Stimulated activated CD4-positive, alpha-beta T cell treated with anti-CD3 and anti-CD28 coated beads, Interleukin-12 subunit alpha, Interleukin-12 subunit beta, amount 100 ng/mL, for 48 hours (primary cell): ENCODE results near the gene PRKAG2.
A peak's percentile ranks its signal among the peaks of the same experiment; 100 is the strongest.

Experiments
- DNase-seq, 3 donors: peaks; one replicate each; pipeline ENCODE4 v3.0.0-alpha.2; 2020; ENCODE audit warnings: low read depth in 2 of 3, low spot score in 1 of 3

PRKAG2 gene

GRCh38 chr7:151775547-151776443 is 101.1 kb downstream of the PRKAG2 start:
- DNase-seq: no peak

DNA sequence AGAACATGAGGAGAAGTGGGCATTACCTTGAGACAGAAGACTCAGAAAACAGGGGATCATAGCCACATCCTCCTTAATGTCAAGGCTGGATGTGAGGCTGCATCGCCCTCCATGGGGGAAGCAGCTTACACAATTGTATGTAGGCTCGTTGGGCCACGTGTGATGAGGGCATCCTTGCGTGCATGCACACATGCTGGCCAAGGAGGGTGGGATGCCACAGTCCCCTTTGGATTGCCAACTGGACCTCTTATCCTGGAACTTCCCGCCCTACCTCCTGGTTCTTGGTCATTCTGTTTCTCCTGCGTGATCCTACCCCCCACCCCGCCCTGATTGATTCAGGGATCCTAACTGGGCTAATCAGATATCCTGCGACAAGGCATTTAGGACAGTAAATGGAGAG is 102.0 kb downstream of the PRKAG2 start:
- no peak for DNase-seq

- DNase-seq: no peak
Observed at GRCh38 chr7:151773797-151774196, 103.1 kb downstream of the PRKAG2 start.

GRCh38 chr7:151770232-151770631 is 106.7 kb downstream of the PRKAG2 start:
- DNase-seq: no peak

DNA sequence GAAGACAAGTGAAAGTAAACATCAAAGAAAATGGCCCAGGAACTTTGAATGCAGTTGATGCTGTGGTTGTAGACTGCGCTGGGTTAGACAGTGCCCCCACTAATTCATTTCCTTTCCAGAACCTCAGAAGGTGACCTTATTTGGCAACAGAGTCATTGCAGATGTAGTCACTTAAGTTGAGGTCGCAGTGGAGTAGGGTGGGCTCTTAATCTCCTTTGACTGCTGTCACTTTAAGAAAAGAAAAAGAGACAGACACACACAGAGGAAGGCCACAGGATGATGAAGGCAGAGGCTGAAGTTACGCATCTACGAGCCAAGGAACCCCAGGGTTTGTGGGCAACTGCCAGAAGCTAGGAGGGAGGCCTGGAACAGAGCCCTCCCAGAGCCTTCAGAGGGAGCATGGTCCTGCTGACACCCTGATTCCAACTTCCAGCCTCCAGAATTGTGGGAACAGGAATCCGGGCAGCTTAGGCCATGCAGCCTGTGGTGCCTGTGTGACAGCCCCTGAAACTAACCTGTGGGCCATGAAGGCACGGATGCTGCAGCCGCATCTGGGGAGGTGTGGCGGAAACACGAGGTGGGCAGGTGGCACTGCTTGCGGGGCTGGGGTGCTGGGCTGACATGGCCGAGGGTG is 107.6 kb downstream of the PRKAG2 start:
- DNase-seq: peak in 1 of 3 donors; percentile 20

GRCh38 chr7:151768805-151769187 is 108.1 kb downstream of the PRKAG2 start:
- no peak for DNase-seq

- DNase-seq: no peak
Observed at GRCh38 chr7:151767557-151767956, 109.4 kb downstream of the PRKAG2 start.

DNA sequence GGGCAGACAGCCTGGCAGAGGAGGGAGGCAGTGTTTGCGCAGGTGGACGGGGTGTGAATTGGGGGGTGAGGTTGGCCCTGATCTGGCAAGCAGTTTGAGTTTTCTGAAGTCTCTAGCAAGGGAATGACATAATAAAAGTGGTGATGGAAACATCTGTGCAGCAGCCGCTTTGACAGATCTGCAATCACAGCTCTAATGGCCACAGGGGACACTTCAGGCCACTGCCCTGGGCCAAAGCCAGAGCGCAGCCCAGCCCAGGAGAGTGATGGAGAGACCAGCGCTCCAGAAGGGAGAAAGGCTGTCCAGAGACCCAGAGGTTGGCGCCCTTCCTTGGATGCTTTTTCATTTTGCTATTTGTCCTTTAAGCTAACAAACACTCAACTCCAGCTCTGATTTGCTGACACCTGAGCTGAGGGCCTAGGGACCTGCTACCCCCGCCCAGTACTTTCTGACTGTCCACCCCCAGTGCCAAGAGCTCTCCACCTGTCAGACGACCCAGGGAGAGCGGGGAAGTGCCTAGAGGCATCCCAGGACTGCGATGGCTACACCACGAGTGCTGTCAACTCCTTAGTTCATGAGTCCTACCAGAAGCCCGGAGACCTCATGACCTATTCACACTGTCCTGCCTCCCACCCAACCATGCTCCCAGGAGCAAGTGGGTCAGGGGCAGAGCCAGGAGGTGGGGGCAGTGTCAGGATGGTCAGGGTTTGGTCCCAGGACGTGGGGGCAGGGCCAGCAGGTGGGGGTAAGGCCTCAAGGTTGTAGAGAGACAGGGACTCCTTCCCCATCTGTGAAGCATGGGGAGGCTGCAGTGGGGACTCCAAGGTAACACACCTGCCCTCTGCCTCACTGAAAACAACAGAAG is 112.6 kb downstream of the PRKAG2 start:
- no peak for DNase-seq

GRCh38 chr7:151763420-151763984 is 113.4 kb downstream of the PRKAG2 start:
- no peak for DNase-seq

- DNase-seq: no peak
Observed at GRCh38 chr7:151762583-151763245, 114.2 kb downstream of the PRKAG2 start.

DNA sequence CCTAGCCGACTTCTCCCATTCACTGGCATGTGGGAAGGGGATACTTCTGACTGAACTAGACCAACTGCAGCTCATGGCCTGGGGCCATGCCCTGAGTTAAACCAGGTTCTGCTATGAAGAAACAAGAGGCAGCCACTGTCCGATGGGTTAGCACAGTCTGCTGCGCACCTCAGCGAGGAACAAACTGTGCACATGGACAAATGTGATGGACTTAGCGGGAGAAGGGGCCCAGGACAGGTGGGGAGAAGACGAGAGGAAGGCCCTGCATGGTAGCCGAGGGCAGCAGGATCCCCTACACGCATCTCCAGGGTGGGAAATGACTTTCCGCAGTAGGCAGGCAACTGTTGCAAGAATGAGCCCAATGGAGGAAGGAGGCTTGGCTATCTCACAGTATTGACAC is 115.0 kb downstream of the PRKAG2 start:
- no peak for DNase-seq

- no peak for DNase-seq
Observed at GRCh38 chr7:151761231-151761630, 115.7 kb downstream of the PRKAG2 start.

- peak in 2 of 3 donors; percentile 53 to 64 for DNase-seq
Observed at GRCh38 chr7:151759591-151760042, 117.3 kb downstream of the PRKAG2 start.

DNA sequence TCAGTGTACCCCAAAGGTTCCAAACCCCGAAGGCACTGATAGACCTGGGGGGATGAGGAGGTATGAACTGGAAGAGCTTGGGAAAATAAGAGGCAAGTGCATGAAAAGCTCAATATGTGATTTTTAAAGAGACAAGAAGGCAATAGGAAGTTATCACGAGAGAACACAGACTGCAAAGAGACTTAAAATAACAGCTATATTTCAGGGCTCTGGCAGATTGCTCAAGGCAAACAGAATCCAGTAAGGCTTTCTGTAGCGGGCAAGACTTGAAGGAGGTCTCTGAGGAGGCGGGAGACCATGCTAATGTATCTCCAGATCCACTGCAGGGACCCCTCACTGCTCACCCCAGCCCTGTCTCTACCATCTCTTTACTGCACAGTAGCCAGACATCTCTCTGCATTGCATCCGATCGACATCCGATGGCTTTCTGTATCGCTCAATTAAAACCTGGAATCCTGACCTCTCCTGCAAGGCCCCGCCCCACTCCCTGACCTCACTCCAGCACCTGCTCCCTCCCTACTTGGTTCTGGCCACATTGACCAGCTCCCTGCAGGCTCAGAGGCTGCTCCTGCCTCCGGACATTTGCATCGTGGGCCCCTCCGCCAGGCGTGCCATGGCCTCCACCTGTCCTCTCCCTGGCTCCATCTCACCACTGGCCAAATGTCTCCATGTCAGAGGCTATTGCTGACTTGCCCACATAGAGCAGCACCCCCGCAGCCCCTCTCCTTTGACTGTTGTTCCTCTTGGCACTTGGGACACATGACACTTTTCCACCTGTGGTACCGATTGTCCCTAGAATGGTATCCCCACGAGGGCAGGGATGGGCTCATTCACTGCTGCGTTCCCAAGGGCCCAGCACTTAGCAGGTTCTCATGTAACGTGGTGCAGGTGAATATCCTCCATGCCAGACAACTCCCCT is 118.0 kb downstream of the PRKAG2 start:
- no peak for DNase-seq

DNA sequence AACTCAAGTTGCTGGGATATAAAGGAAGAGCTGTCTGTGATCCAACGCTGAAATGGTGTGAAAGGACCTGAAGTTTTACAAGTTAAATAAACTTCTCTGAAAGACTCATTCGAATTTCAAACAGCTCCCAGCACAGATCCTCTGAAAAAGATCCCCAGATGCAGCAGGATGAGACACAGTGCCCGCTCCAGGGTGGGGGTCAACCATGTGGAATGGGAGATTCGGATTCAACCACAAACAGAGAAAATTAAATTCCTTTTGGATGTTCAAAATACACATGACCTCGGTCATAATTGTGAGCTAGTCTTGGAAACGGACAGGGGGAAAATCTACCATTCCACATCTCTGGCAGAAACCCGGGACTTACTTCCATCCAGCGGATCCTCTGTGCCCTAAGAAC is 119.6 kb downstream of the PRKAG2 start:
- no peak for DNase-seq

DNA sequence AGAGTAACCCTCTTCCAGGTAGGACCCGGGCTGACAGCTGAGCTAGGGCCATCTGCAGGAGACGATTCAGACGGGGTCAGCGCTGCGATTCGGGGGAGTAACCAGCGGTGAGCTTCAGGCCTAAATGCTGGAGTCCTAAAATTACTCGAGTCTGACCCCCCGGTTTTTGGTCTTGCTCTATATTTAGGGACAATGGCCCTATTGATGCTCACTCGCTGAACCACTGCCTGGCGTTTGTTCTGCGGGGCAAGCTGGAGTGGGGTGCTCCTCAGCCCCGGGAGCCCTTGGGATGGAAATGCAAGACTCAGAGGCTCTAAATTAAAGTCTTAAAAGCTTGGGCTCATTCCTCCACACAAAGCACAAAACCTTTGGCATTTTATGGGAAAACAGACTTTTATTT is 120.0 kb downstream of the PRKAG2 start:
- no peak for DNase-seq

- DNase-seq: peak; percentile 46 to 54 (median 49)
Observed at GRCh38 chr7:151756076-151756731, 120.7 kb downstream of the PRKAG2 start.

GRCh38 chr7:151755131-151755801 is 121.6 kb downstream of the PRKAG2 start:
- DNase-seq: no peak
